ENCODE data around the gene CYB561D1.

- TF ChIP-seq, protein P1, sequence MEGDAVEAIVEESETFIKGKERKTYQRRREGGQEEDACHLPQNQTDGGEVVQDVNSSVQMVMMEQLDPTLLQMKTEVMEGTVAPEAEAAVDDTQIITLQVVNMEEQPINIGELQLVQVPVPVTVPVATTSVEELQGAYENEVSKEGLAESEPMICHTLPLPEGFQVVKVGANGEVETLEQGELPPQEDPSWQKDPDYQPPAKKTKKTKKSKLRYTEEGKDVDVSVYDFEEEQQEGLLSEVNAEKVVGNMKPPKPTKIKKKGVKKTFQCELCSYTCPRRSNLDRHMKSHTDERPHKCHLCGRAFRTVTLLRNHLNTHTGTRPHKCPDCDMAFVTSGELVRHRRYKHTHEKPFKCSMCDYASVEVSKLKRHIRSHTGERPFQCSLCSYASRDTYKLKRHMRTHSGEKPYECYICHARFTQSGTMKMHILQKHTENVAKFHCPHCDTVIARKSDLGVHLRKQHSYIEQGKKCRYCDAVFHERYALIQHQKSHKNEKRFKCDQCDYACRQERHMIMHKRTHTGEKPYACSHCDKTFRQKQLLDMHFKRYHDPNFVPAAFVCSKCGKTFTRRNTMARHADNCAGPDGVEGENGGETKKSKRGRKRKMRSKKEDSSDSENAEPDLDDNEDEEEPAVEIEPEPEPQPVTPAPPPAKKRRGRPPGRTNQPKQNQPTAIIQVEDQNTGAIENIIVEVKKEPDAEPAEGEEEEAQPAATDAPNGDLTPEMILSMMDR (conservative IDR thresholded peaks at IDR 0.05) = no peak
- TF ChIP-seq ZFX (IDR thresholded peaks at IDR 0.05) = no peak
These were observed 19.3 kb downstream of the CYB561D1 start for GRCh38 chr1:109513110-109513710.
